HG03139 (cell line): ENCODE results near the gene CALM3.
A peak's percentile ranks its signal among the peaks of the same experiment; 100 is the strongest.
"Not testable (repeated sequence)": the region's sequence is repeated elsewhere in the genome, so short reads cannot be mapped to it uniquely, and the experiment has no call there.

ENCODE experiments used
- ATAC-seq: cut with Tn5 transposase; IDR thresholded peaks from one replicate; pipeline ENCODE4 v1.9.1; 2021; ENCODE audit not compliant: unreplicated experiment

Gene CALM3

DNA sequence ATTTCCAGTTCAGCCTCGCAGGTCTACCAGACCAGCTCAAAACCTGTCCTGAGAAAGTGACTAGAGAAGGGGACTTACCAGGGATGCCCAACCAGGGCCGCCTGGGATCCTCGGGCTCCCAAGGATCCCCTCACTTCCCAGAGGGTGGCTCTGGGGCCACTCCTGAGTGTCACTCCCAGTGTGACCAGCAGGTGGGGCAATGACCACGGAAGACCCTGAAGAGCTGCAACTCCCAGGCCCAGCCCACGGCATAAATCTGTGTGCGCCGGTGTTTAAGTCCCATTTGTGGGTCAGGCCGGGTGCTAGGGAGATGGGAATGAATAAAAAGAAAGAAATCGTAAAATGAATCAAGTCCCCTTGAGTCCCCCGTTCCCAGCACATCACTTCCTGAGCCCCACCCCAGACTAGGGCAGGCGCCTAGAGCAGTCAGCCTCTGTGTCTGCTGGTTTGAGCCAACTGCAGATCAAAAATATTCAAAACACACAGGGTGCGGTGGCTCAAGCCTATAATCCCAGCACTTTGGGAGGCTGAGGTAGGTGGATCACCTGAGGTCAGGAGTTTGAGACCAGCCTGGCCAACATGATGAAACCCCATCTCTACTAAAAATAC lies 13.1 kb downstream of the CALM3 start:
- ATAC-seq, result no peak

DNA sequence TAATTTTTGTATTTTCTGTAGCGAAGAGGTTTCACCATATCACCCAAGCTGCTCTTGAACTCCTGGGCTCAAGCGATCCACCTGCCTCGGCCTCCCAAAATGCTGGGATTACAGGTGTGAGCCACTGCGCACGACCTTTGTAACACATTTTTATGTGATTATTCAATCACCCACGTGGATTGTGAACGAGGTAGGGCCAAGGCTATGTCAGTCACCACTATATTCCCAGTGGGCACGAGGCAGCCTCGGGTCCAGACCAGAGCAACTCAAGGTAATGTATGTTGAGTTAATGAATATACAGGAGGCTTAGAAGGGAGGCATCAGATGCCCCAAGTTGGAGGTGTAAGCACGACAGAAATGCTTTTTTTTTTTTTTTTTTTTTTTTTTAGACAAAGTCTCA lies 14.8 kb downstream of the CALM3 start:
- no peak for ATAC-seq

- ATAC-seq, result no peak
Observed at GRCh38 chr19:46616631-46617322, 15.6 kb downstream of the CALM3 start.

DNA sequence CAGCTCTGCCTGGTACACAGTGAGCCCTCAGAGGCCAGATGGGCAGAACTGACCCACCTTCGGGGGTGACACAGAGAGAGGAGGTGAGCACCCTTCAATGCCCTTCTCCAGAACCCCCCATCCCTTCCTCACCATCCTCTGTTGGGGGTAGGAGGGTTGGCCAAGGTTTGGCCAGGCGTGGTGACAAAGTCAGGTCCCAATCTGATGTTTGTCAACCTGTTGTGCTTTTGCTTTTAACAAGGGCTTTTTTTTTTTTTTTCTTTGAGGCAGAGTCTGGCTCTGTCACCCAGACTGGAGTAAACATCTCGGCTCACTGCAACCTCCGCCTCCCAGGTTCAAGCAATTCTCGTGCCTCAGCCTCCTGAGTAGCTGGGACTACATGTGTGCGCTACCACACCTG lies 16.5 kb downstream of the CALM3 start:
- no peak for ATAC-seq

DNA sequence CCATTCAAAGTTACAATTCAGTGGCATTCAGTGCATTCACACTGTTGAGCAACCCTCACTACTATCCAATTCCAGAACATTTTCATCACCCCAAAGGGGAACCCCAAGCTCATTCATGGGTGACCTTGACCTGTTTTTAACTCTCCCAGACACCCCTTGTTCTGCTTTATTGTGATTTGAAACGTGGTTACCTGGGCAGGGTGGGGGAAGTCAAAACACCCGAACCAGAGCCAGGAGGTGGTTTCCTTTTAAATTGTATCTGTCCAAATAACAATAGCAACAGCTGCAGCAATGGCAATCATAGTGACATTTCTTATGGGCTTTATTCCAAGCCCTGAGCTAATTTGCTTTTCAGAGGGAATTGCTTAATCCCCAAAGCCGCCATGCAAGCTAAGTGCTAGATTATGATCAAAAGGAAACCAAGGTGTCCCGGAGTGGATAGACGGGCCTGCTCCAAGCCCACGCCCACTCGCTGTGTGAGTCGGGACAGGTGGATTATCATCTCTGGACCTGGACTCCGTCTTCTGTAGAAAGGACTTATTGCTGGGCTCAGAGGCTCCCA lies 17.6 kb downstream of the CALM3 start:
- ATAC-seq, result no peak

- no peak for ATAC-seq
Observed at GRCh38 chr19:46620267-46620666, 19.1 kb downstream of the CALM3 start.

DNA sequence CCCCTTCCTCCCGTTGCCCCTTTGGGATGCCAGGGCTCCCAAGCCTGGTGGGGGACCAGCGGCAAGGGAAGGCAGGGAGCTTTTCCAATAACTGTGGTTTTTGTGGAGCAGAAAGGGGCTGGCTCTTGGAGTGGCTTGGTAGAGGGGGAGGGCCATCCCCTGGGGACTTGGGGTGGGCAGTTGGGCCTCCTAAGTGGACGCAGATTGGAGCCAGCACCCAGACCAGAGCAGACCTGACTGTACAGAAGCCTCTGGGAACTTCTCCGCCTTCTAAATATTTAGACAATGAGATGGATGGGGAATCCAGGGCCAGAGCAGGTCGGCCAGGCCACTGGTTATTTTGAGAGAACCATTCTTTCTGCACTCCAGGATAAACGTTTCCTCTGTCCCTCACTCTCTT lies 19.6 kb downstream of the CALM3 start:
- ATAC-seq, result no peak

DNA sequence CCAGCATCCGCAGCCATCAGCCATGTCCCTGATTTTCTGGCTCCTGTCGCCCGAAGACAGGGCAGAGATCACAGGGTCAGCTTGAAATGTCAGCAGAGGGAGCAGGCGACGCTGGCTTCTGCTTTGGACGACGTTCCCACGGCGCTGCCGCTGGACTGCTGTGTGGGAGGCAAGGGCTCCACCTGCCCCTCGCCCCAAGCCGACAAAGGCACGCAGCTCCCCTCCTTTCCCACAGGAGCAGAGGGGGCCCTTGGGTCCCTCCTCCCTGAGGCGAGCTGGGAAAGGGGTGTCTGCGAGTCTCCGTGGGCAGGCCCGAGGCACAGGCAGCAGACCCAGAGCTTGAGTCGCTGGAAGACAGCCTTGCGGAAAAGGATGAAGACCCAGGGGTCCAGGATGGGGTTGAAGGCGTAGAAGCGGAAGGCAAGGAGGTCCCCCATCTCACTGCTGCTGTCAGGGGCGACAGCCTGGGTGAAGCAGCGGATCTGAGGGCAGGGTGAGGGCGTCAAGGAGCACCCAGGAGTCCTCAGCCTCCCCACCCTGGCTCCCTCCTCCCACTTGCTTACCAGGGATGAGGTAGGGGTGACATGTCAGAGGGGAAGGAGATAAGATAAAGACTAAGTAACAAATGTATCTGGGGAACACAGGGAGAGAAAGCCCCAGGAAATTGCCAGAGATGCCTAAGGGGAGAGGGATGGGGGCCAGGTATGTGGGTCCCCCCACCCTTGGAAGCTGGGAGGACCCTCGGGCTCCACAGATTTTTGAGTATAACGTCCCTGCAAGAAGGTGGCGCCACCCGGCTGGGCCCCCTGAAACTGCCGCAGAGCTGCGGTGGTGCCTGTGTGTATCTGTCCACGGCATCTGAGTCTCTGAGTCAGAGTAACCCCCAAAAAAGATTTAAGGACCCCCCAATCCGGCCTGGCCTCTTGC lies 20.3 kb downstream of the CALM3 start:
- ATAC-seq, result no peak

DNA sequence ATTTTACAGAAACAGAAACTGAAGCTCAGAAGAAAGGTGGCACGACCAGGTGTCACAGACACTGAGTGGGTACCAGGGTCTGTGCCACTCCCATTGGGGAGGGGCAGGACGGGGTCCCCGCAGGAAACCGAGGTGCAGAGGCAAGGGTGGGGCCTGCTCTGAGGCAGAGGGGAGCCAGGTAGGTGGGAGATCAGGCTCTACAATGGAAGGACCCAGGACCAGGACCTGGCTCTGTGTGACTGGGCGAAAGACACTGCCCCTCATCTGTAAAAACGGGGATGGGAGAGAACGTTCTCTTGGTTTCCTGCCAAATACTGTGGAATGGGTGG lies 21.0 kb downstream of the CALM3 start:
- ATAC-seq, result no peak

DNA sequence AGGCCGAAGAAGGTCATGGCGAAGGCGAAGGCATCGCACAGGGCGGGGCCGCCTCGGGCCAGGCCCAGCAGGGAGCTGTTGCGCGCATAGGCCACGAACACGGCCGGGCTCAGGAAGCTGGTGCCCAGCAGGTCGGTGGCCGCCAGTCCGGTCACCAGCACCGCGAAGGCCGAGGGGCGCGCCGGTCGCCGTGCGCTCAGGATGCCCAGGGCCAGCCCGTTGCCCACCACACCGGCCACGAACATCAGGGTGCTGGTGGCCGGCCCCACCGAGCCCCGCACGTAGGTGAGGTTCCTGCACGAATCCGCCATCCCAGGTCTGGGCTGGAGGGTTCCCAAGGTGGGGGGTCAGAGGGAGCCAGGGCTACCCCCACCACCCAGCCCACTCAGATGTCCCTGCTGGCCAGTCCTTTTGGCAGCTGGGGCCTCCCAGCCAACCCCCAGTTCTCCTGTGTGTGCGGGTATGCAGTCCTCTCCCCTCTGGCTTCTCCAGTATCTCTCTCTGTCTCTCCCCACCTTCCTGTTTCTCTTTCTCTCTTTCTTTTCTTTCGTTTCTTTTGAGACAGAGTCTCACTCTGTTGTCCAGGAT lies 22.9 kb downstream of the CALM3 start:
- no peak for ATAC-seq

GRCh38 chr19:46624958-46625661 lies 24.0 kb downstream of the CALM3 start, which contains the start of gene PTGIR:
PTGIR (minus strand) TSS chr19:46625089; CDS start chr19:46624225, 864 bp downstream.
- no peak for ATAC-seq

- no peak for ATAC-seq
Observed at GRCh38 chr19:46625731-46626130, 24.6 kb downstream of the CALM3 start.

GRCh38 chr19:46626446-46626845 lies 25.3 kb downstream of the CALM3 start:
- no peak for ATAC-seq

GRCh38 chr19:46628970-46629369 lies 27.8 kb downstream of the CALM3 start:
- ATAC-seq, result not testable (repeated sequence)

- ATAC-seq, result no peak
Observed at GRCh38 chr19:46629546-46630025, 28.5 kb downstream of the CALM3 start.

GRCh38 chr19:46630586-46631205 lies 29.6 kb downstream of the CALM3 start:
- ATAC-seq, result no peak

DNA sequence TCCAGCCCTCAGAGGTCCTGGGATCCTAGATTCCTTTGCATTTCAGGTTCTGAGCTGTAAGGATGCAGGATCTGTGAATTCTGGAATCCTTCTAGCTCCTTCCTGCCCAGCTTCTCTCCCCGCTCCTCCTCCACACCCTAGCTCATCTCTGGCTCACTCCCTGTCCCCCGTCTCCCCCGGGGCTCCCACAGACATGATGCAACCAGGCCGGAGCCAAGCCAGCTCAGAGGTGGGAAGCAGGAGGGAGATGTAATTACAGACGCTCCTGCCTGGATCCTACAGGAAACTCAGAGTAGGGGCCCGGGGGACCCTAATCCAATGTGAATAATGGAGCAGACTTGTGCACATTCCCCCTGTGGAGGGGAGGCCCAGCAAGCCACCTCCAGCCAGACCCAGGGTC lies 30.4 kb downstream of the CALM3 start:
- no peak for ATAC-seq

GRCh38 chr19:46633130-46633529 lies 32.0 kb downstream of the CALM3 start:
- ATAC-seq, result no peak

DNA sequence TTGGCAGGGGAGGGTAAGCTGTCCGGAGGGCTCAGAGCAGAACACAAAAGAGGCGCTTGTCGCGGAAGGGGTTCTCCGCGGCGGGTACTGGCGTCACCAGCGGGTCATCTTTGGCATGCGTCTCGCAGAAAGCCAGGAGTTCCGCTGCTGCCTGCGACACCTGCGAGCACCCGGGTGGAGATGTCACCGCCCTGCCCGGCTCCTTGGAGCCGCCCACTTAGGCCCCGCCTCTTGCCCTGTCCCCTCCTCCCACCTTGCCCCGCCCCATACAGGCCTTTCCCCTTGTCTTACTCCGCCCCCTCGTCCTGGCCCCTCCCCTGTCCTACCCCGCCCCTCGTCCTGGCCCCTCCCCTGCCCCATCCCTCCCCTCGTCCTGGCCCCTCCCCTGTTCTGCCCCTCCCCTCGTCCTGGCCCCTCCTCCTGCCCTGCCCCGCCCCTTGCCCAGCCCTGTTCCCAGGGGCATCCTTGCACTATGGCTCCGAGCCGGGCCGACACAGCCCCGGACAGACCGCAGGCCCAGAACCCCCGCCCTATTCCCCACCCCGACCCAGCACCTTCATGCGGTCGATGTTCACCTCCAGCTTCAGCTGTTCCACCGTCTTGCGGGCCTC lies 33.0 kb downstream of the CALM3 start:
- peak; percentile 39 for ATAC-seq
